IMR-90 (cell line): ENCODE data around the gene MAP4. TPM values are rescaled to one million over a fixed set of nuclear protein-coding genes. Genes with fewer than 3 reads are reported as not detected.

ENCODE experiments used
- ATAC-seq: fragments of 200-7000 bp; cut with Tn5 transposase; 2 replicates; pipeline ENCODE4 v1.9.1; 2020; ENCODE audit warnings: low read depth, mild to moderate bottlenecking, moderate library complexity
- BruUV-seq: library from RNA; stranded (reverse); fragments of 400-500 nt; replicated peaks from 2 replicates; lab custom pipeline; 2021; lab: Mats Ljungman, UMichigan
- CTCF ChIA-PET: fragments of 300-600 bp; formaldehyde crosslinking; extraction: SDS; loops from one replicate; lab custom pipeline; 2021; ENCODE audit warnings: antibody characterized with exemption; lab: Yijun Ruan, JAX
- POLR2A ChIA-PET: fragments of 300-600 bp; sonication (Branson Sonifier 250); formaldehyde crosslinking; loops from one replicate; lab custom pipeline; 2022; ENCODE audit warnings: antibody characterized with exemption; ENCODE audit not compliant: unreplicated experiment; lab: Charles Lee
- DNase-seq: peaks from one replicate; pipeline ENCODE4 v3.0.0; 2013
- H2AFZ ChIP-seq: replicated peaks from 2 replicates; pipeline ENCODE3; 2013; ENCODE audit warnings: low read length, mild to moderate bottlenecking; ENCODE audit not compliant: poor library complexity
- H2AK5ac ChIP-seq: 2 replicates; pipeline ENCODE4 v1.6.1; 2013; ENCODE audit warnings: low read depth, low read length, inconsistent platforms
- H2AK9ac ChIP-seq: replicated peaks from 2 replicates; pipeline ENCODE3; 2013; ENCODE audit warnings: mild to moderate bottlenecking, low read depth, low read length, moderate library complexity; ENCODE audit not compliant: poor library complexity
- H2BK120ac ChIP-seq: 2 replicates; pipeline ENCODE4 v1.6.1; 2013; ENCODE audit warnings: low read depth, low read length, inconsistent platforms
- H2BK15ac ChIP-seq: 3 replicates; pipeline ENCODE4 v1.6.1; 2013; ENCODE audit warnings: low read depth, low read length, inconsistent platforms
- H2BK20ac ChIP-seq: 2 replicates; pipeline ENCODE4 v1.6.1; 2013; ENCODE audit warnings: low read depth, mild to moderate bottlenecking, inconsistent platforms, low read length, moderate library complexity
- H2BK5ac ChIP-seq: 2 replicates; pipeline ENCODE4 v1.6.1; 2013; ENCODE audit warnings: mild to moderate bottlenecking, low read depth, low read length, inconsistent platforms; ENCODE audit not compliant: poor library complexity, severe bottlenecking
- H3K14ac ChIP-seq: replicated peaks from 2 replicates; pipeline ENCODE4 v1.6.1; 2013; ENCODE audit warnings: low read depth, low read length, inconsistent platforms
- H3K18ac ChIP-seq: 2 replicates; pipeline ENCODE4 v1.6.1; 2013; ENCODE audit warnings: low read depth, low read length, control low read depth
- H3K23ac ChIP-seq: 2 replicates; pipeline ENCODE4 v1.6.1; 2013; ENCODE audit warnings: low read depth, low read length, inconsistent platforms
- H3K27ac ChIP-seq: 2 replicates; pipeline ENCODE4 v1.5.1; 2013; ENCODE audit warnings: mild to moderate bottlenecking, control low read depth, low read length; ENCODE audit not compliant: insufficient read depth
- H3K27me3 ChIP-seq: 2 replicates; pipeline ENCODE4 v1.6.1; 2013; ENCODE audit warnings: low read length; ENCODE audit not compliant: control insufficient read depth, insufficient read depth
- H3K36me3 ChIP-seq: 2 replicates; pipeline ENCODE4 v1.6.1; 2013; ENCODE audit warnings: low read length, mixed read lengths; ENCODE audit not compliant: control insufficient read depth, insufficient read depth
- H3K4ac ChIP-seq: 2 replicates; pipeline ENCODE4 v1.6.1; 2013; ENCODE audit warnings: low read depth, low read length, inconsistent platforms
- H3K4me1 ChIP-seq: 2 replicates; pipeline ENCODE4 v1.6.1; 2013; ENCODE audit warnings: low read length, mixed read lengths; ENCODE audit not compliant: control insufficient read depth, insufficient read depth
- H3K4me2 ChIP-seq: 2 replicates; pipeline ENCODE4 v1.6.1; 2013; ENCODE audit warnings: low read depth, mild to moderate bottlenecking, control low read depth, low read length, moderate library complexity
- H3K4me3 ChIP-seq: 2 replicates; pipeline ENCODE4 v1.5.1; 2013; ENCODE audit warnings: low read depth, mild to moderate bottlenecking, control low read depth, low read length, moderate library complexity; ENCODE audit not compliant: insufficient read depth
- H3K56ac ChIP-seq: 2 replicates; pipeline ENCODE4 v1.6.1; 2013; ENCODE audit warnings: low read length, inconsistent platforms; ENCODE audit not compliant: insufficient read depth; ENCODE audit errors: extremely low read depth
- H3K79me1 ChIP-seq, 2 experiments: 2 replicates each; pipeline ENCODE4 v1.6.1; 2013; ENCODE audit warnings: low read length in 2 of 2, inconsistent platforms in 1 of 2, low read depth in 1 of 2
- H3K9ac ChIP-seq: 2 replicates; pipeline ENCODE4 v1.6.1; 2013; ENCODE audit warnings: low read depth, low read length, control low read depth
- H3K9me1 ChIP-seq: 2 replicates; pipeline ENCODE4 v1.6.1; 2013; ENCODE audit warnings: low read length, inconsistent platforms; ENCODE audit not compliant: insufficient read depth
- H3K9me3 ChIP-seq: 2 replicates; pipeline ENCODE4 v1.6.1; 2013; ENCODE audit warnings: low read length; ENCODE audit not compliant: control insufficient read depth, insufficient read depth
- H4K20me1 ChIP-seq: 2 replicates; pipeline ENCODE4 v1.6.1; 2013; ENCODE audit warnings: low read length, inconsistent platforms; ENCODE audit not compliant: insufficient read depth
- H4K5ac ChIP-seq: 2 replicates; pipeline ENCODE4 v1.6.1; 2013; ENCODE audit warnings: mild to moderate bottlenecking, low read depth, low read length, control low read depth
- H4K8ac ChIP-seq, 2 experiments: 2 replicates each; pipeline ENCODE4 v1.6.1; 2013; ENCODE audit warnings: low read depth in 2 of 2, low read length in 2 of 2, control low read depth in 1 of 2, inconsistent platforms in 1 of 2
- H4K91ac ChIP-seq: 2 replicates; pipeline ENCODE4 v1.6.1; 2013; ENCODE audit warnings: low read depth, low read length, inconsistent platforms; ENCODE audit not compliant: insufficient read depth
- BHLHE40 ChIP-seq: fragments of 150-350 bp; IDR thresholded peaks from 2 replicates; pipeline ENCODE4 v1.6.1; 2016; ENCODE audit warnings: mild to moderate bottlenecking, low read depth, low read length
- CEBPB ChIP-seq: IDR thresholded peaks from 2 replicates; pipeline ENCODE4 v1.6.1; 2012; ENCODE audit warnings: low read depth, low read length, improper control_type of control experiment
- CHD1 ChIP-seq: IDR thresholded peaks from 2 replicates; pipeline ENCODE4 v1.6.1; 2012; ENCODE audit warnings: low read depth, low read length, improper control_type of control experiment
- FOS ChIP-seq: fragments of 150-350 bp; IDR thresholded peaks from 2 replicates; pipeline ENCODE4 v1.6.1; 2016; ENCODE audit warnings: low read depth, low read length
- MAFK ChIP-seq: IDR thresholded peaks from 2 replicates; pipeline ENCODE4 v1.6.1; 2012; ENCODE audit warnings: low read depth, low read length, improper control_type of control experiment
- MAZ ChIP-seq: IDR thresholded peaks from 2 replicates; pipeline ENCODE4 v1.6.1; 2012; ENCODE audit warnings: low read depth, mild to moderate bottlenecking, low read length, improper control_type of control experiment, moderate library complexity, borderline replicate concordance
- MXI1 ChIP-seq: IDR thresholded peaks from 2 replicates; pipeline ENCODE4 v1.6.1; 2012; ENCODE audit warnings: low read depth, mild to moderate bottlenecking, low read length, moderate library complexity, borderline replicate concordance
- NFE2L2 ChIP-seq: fragments of 150-350 bp; IDR thresholded peaks from 2 replicates; pipeline ENCODE4 v1.6.1; 2016; ENCODE audit warnings: low read depth, mild to moderate bottlenecking, low read length
- POLR2A ChIP-seq: IDR thresholded peaks from 2 replicates; pipeline ENCODE4 v1.6.1; 2012; ENCODE audit warnings: mild to moderate bottlenecking, low read depth, low read length
- RAD21 ChIP-seq: IDR thresholded peaks from 2 replicates; pipeline ENCODE4 v1.6.1; 2012; ENCODE audit warnings: low read length, improper control_type of control experiment
- RCOR1 ChIP-seq: IDR thresholded peaks from 2 replicates; pipeline ENCODE4 v1.6.1; 2012; ENCODE audit warnings: mild to moderate bottlenecking, low read length, improper control_type of control experiment; ENCODE audit not compliant: insufficient replicate concordance
- RFX5 ChIP-seq: IDR thresholded peaks from 2 replicates; pipeline ENCODE4 v1.8.0; 2012; ENCODE audit warnings: low read depth, mild to moderate bottlenecking, low read length, moderate library complexity
- SMC3 ChIP-seq: fragments of 150-350 bp; IDR thresholded peaks from 2 replicates; pipeline ENCODE4 v1.6.1; 2016; ENCODE audit warnings: low read depth, mild to moderate bottlenecking, antibody characterized with exemption, low read length, moderate library complexity
- USF2 ChIP-seq: fragments of 150-350 bp; IDR thresholded peaks from 2 replicates; pipeline ENCODE4 v1.6.1; 2017; ENCODE audit warnings: mild to moderate bottlenecking, antibody characterized with exemption, low read length, low read depth
- WGBS, 2 experiments: methylation state at CpG; one replicate each; pipeline versions ENCODE4 v1.1.5 to v1.1.7; 2013; ENCODE audit warnings: missing lambda C conversion rate in 2 of 2; ENCODE audit not compliant: insufficient read length in 1 of 2; ENCODE audit errors: extremely low coverage in 2 of 2; 5-methylcytosine and 5-hydroxymethylcytosine counted together
- dilution Hi-C: fragments of 300-500 bp; cut with HindIII; formaldehyde crosslinking; loops from one replicate; pipeline ENCODE4 v1.14.3; 2018; ENCODE audit warnings: low sequenced_read_pairs; ENCODE audit not compliant: unreplicated experiment
- in situ Hi-C: fragments of 300-500 bp; cut with MboI; formaldehyde crosslinking; loops from 3 replicates; pipeline ENCODE4 v1.14.3; 2019; ENCODE audit warnings: low sequenced_read_pairs, inconsistent platforms, mixed read lengths
- intact Hi-C: fragments of 100-400 bp; cut with micrococcal nuclease; formaldehyde crosslinking; loops from 2 replicates; pipeline ENCODE4 v1.10.0; 2022
- polyA plus RNA-seq, 3 experiments: library from polyadenylated mRNA; depleted of rRNA; stranded (reverse); fragments of >200 nt; gene quantifications; 2 replicates each; pipeline ENCODE4 v1.2.3, GENCODE V29; 2012; ENCODE audit warnings: low replicate concordance in 1 of 3
- total RNA-seq: library from RNA; depleted of rRNA; stranded (reverse); fragments of >200 nt; gene quantifications from 2 replicates; pipeline ENCODE4 v1.2.3, GENCODE V29; 2012

Gene MAP4
- total and polyA plus RNA-seq, 2 of the 4 experiments (the other 2 are of a cell fraction): 87.8 to 216 TPM

GRCh38 chr3:47949979-47950378 is 66.2 kb downstream of the MAP4 start:
- no peak for ATAC-seq
- dilution Hi-C loops: no loop called here

More at GRCh38 chr3:47949979-47950378, 66.2 kb downstream of the MAP4 start:
- Histone ChIP-seq H3K23ac (no peak overlapping the region), H3K4ac (no peak overlapping the region), H3K4me2 (no peak overlapping the region), H2BK5ac (no peak overlapping the region), H2AK9ac (peak overlapping the region; percentile 37), H3K14ac (no peak overlapping the region), H3K9ac (no peak overlapping the region), H4K5ac (no peak overlapping the region), H4K8ac (no peak overlapping the region), H2BK120ac (no peak overlapping the region), H3K9me1 (peaks cover 5% of the 10 kb centered on the region; the same call in 1 of the 2 replicates), H4K91ac (no peak overlapping the region), H3K27ac (no peak overlapping the region), H2AFZ (no peak overlapping the region), H3K18ac (no peak overlapping the region), H2BK20ac (no peak overlapping the region), H3K4me3 (no peak overlapping the region), H2AK5ac (no peak overlapping the region), H4K20me1 (peaks cover 32% of the 10 kb centered on the region), H3K27me3 (no peaks in the 10 kb centered on the region), H3K56ac (no peak overlapping the region), H3K4me1 (no peaks in the 10 kb centered on the region), H3K79me1 (peaks cover 38 to 57% of the 10 kb centered on the region in 2 experiments), H2BK15ac (no peak overlapping the region; the same call in 2 of the 3 replicates), H3K9me3 (no peaks in the 10 kb centered on the region), H3K36me3 (peaks cover 2% of the 10 kb centered on the region; the same call in 1 of the 2 replicates)
- POLR2A ChIA-PET: no interaction called here
- no peak for DNase-seq
- in situ Hi-C loops: no loop called here
- TF ChIP-seq MXI1 (no peak), USF2 (no peak), FOS (no peak), RFX5 (no peak), POLR2A (no peak), MAZ (no peak), MAFK (no peak), RCOR1 (no peak), NFE2L2 (no peak), SMC3 (no peak), CEBPB (no peak), BHLHE40 (no peak), CHD1 (no peak), RAD21 (no peak)
- intact Hi-C loops: no loop called here
- CTCF ChIA-PET: no interaction called here
- BruUV-seq: no TSS peak
- no CpG with 5 or more reads among the region's 3 CpGs for WGBS, 2 experiments
